ENCODE results near the gene NAGLU.

Gene NAGLU

DNA sequence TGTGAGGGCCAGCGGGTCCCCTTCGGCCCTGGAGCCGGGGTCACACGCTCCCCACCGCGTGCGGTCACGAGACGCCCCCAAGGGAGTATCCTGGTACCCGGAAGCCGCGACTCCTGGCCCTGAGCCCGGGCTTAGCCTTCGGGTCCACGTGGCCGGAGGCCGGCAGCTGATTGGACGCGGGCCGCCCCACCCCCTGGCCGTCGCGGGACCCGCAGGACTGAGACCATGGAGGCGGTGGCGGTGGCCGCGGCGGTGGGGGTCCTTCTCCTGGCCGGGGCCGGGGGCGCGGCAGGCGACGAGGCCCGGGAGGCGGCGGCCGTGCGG, at the start of gene NAGLU:
Gene NAGLU, plus strand, starts transcription at position 194 of the 324 bp plus-strand sequence. Its CDS starts 32 bp downstream, at position 226.
- peak; percentile 82 for DNase-seq

DNA sequence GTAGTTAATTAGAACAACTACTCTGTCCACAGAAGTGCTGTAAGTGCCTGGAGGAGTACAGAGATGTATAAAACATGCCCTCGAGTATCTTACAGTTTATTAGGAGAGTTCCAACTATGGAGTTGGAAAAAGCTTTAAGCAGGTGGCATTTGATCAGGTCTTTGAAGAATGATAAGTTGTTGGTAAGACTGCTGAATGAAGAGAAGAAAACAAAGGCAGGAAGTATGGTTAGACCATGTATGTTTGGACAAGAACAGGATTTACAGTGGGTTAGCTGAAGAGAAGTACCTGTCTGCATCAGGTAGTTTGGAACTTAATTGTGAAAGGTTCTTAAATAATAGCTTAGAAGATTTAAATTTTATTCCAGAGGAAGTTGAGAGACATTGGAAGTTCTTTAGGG, 48.0 kb upstream of the NAGLU start:
- no peak for DNase-seq

DNA sequence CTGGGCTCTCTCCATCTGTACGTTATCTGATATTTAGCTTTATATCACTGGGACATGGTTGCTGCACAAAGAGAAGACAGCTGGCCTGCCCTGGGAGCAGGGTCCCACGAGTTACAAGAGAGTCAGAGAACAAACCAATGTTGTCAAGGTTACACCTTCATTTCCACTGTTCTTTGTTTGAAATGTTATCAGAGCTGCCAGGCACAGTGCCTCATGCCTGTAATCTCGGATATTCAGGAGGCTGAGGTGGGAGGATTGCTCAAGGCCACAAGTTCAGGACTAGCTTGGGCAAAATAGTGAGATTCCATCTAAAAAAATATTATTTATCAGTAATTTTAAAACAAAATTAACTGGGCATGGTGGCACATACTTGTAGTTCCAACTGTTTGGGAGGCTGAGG, 42.7 kb upstream of the NAGLU start:
- DNase-seq = no peak

DNA sequence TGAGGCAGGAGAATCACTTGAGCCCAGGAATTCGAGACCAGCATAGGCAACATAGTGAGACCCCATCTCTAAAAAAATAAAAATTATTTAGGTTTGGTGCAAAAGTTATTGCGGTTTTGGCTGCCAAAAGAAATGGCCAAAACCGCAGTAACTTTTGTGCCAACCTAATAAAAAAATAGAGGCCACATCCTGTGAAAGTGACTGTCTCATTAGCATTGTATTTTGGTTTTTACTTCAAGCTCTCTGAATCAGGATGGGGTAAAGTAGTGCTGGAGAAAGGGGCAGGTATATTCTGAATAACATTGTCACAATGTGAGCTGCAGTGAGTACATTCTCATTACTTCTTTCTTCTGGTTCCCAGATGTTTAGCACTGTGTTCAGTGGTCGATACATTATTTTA, 41.4 kb upstream of the NAGLU start:
- DNase-seq = no peak

DNA sequence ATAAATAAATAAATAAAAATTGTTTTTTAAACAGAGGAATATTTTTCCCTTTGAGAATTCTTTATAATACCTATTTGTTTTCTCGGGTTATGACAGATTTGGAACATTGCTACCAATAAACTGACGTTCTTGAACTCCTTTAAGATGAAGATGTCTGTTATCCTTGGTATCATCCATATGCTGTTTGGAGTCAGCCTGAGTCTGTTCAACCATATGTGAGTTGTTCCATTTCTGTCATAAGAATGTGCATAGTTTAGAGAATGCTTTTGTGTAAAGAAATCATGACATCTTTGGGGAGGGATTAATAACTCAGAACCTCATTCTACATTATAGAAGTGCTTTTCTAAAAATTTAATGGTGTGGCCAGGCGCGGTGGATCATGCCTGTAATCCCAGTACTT, 37.2 kb upstream of the NAGLU start:
- DNase-seq = no peak

DNA sequence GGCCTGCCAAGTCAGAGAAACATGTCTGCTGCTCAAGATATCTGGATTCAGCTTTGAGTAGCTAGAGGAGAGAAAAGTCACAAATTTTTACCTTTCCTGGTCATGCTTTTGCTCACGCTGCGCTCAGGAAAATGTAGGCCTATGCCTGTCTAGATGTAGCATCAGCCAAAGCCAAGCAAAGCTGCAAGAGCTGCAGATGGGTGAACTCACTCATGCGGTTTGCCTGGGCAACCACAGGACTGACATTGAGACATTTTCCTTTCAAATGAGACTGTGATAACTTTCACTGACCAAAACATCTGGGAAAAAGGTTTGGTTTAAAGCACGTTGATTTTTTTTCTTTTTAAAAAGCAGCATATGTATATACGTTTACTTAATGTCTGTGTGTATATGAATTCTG, 34.0 kb upstream of the NAGLU start:
- DNase-seq = no peak

DNA sequence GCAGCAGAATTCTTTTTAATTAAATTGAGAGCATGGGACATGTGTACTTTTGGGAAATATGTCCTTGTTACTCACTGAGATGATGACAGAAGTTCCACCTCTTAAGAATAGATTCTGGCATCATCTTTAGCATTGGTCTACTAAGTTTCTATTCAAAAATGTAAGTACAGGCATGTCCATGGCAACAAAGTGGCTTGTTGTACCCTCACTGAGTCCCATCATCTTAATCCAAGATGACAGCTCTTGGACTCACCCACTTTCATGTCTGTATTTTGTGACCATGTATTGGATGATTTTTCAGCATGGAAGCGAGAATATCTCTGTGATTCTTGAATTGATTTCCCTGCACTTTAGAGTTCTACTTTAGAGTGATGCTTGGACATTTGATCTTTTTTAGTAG, 33.1 kb upstream of the NAGLU start:
- no peak for DNase-seq

DNA sequence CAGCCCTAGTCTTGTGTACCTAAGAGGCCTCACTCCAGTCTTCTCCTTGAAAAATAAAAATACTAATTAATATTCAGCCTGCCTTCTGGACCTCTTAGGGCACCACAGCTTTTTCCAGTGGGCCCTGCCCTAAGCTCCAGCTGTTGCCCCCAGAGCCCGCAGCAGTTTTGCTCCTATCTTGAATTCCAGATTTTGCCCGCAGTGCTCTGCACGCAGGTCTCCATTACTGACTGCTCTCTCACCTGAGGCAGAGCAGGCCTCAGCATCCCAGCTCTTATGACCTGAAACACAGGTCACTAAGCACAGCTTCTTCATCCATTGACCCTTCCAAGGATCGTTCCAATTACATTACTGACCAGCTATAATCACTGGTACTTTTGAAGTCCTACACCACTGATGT, 28.4 kb upstream of the NAGLU start:
- DNase-seq = no peak

DNA sequence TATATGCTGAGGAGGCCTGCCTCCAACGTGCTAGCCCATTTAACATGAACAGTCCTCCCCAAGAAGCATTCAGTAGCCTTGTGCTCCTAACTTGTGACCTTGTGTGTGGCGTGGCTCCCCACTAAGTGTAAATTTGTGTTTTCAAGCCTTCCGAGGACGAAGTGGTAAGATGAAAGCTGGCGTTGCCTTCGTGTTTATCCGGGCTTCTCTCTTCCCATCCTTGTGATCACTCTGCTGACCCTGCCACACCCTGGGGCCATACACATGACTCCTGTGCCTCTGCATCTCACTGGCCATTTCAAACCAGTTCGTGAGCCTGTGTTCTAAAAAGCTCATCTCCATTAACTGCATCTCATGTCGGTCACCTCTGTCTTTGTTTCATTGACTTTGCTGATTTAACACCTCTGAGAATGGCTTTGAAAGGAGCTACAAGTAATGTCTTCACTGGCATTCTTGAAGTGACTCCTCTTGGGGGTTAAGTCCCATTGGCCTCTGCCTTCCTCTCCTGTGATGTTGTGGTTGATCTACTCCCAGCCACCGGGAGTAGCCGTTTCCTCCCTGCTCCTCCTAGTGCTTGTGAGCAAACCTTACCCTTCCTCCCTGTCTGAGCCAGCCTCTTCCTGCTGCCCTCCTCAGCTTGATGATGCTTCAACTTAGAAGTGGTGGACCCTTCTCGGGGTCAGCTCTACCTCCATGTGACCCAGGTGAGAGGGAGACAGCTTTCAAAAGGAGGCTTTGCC, 27.4 kb upstream of the NAGLU start:
- no peak for DNase-seq

DNA sequence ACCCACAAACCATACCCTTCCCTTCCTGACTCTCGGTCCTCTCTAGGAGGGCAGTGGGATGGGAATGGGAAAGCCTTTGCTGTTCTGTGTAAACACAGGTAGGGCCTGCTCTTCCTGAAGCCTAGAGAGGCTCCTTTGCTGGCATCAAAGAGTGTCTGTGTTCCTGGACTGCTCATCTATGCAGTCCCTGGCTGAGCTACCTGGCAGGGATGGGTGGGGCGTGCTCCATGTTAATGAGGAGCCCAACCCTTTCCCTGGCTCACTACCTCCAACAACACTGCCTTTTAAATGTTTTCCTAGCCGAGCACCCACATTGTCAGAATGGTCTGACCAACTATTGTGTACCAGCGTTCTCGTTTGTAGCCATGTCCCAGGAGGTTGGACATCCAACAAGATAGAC, 26.6 kb upstream of the NAGLU start:
- DNase-seq = no peak

DNA sequence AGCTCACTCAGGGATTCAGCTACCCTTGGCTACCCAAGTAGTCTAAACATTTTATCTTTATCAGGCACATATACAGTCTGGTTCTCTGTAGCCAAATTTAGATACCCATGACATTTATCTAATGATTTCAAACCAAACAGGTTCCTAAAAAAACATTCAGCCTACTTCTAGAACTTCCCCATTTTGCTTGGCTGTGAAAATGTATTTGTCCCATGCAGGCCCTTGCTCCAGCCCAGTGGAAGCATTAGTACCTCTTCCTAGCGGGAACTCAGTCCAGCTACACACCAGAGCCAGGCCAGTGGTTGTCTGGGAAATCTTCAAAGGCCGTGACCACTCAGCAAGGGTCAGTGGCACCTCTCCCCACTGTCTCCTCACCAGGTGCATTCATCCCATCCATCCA, 26.2 kb upstream of the NAGLU start:
- no peak for DNase-seq

DNA sequence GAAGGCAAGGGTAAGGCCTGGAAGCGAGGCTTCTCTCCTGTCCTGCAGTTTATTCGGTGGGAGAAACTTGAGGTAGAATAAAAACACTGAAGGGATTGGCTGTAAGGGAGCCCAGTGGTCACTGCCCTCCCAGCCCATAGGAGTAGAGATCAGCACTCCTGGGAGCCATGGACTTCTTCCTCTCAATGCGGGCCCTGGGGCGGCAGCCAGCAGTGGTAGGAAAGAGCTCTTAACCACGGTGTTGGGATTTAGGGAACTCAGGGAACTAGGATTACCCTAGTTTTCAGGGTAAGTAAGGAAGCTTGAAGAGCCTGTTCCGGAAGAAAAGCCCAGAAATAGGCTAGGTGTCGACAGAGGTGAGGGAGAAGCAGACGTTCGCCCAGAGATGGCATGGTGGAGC, 23.8 kb upstream of the NAGLU start:
- no peak for DNase-seq

DNA sequence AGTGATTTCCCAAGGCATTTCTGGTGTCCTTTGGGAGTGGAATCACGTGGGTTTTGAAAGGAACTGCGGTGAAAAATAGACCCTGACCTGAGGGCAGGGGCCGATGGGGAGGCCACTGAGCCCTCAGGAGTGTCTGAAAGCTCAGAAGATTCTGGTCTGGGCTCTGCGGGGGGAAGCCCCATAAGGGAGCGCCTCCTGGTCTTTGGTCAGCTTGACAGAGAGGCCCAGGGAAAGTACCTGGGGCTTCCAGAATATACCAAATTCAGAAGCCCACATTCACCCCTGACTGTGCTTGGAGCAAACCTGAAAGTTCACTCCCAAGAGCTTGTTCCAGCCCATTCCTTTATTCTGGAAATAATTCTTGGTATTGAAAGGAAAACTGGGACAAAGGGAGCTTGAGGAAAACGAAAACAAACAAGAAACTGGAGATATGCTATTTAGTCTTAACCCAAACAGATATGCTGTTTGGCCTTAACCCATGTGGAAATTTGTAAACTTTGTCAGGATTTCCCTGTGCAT, 23.2 kb upstream of the NAGLU start:
- no peak for DNase-seq

DNA sequence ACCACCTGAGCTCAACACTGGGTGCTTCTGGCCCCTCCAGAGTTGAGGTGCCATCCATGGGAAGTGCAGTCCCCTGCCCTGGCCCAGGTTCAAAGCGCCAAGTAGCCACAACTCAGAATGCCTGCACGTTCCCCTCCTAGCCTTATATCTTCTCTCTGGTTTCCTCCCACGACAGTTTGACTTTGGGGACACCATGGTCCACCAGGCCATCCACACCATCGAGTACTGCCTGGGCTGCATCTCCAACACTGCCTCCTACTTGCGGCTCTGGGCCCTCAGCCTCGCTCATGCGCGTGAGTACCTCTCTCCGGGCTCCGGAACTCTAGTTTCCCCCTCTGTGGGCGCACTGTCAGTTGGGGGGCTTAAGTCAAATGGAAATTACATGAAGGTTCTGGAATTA, 22.4 kb upstream of the NAGLU start:
- no peak for DNase-seq

DNA sequence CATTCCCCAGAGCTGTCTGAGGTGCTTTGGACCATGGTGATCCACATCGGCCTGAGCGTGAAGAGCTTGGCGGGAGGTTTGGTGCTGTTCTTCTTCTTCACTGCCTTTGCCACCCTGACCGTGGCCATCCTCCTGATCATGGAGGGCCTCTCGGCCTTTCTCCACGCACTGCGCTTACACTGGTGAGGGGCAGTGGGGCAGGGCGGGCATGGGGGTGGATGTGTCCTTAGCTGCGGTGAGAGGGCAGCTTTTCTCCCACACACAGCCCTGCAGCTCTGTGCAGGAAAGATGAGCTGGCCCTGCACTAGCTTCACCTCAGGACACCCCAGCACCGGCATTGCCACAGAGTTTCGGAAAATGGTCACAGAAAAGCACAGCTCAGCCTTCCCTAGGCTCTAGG, 21.8 kb upstream of the NAGLU start:
- no peak for DNase-seq

DNA sequence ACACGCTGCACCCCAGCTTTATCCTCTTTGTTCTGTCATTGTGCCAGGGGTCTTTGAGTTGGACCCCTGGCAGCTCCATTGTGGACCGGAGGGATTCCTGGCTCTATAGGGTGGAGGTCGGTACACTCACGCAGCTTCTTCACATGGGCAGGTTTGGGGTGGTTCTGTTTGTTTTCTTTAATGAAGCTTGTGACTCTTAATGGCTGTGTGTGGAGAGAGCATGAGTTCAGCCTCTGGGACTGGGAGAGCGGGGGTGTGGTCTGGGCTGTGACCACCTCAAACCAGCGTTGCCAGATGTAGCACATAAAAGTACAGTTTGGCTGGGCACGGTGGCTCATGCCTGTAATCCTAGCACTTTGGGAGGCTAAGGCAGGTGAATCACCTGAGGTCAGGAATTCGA, 21.2 kb upstream of the NAGLU start:
- DNase-seq = no peak

DNA sequence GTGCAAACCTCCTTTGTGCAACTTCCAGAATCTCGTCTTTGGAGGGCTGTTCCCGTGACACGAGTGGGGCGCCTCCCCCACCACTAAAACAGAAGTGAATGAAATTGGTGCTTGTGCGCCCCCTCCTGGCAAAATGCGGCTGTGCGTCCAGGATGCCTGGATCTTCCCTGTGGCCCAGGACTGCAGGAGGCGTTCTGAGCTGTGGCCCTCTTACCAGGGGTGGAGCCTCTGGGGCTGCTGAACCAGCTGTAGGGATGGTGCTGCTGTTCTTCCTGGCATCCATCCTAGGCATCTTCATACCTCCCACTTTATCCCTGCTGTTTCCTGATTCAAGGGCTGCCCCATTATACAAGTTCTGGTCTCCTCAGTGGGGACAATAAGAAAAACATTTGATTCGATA, 18.5 kb upstream of the NAGLU start:
- peak; percentile 76 for DNase-seq

DNA sequence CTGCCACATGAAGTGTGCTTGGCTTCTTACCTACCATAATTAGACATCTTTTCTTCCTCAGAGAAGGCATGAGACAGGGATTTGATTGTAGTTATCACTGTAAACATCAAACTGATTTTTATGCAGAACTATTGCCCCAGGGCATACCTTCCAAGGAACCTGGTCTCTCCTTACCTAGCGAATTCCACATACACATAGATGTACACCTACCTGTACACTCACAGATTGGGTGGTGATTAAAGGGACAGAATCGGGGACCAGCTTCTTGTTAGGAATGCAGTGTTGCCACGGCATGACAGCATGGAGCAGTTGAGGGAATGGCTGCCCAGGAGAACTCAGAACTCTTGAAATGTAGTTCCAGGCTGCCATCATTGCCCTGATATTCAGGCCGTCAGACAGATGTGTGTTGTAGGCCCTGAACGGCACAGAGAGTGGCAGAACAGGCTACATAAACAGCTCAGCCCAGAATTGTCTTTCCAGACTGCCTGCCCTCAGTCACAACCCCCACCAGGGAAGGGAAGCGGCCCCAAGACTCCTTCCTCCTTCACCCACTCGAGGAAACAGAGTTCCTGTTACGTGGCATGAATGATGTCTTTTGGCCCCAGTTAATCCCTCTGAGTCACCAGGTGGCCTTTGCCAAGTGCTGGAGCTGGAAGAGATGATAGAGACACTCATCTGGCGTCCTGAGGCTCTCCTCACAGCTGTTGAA, 17.8 kb upstream of the NAGLU start:
- peak; percentile 43 for DNase-seq

DNA sequence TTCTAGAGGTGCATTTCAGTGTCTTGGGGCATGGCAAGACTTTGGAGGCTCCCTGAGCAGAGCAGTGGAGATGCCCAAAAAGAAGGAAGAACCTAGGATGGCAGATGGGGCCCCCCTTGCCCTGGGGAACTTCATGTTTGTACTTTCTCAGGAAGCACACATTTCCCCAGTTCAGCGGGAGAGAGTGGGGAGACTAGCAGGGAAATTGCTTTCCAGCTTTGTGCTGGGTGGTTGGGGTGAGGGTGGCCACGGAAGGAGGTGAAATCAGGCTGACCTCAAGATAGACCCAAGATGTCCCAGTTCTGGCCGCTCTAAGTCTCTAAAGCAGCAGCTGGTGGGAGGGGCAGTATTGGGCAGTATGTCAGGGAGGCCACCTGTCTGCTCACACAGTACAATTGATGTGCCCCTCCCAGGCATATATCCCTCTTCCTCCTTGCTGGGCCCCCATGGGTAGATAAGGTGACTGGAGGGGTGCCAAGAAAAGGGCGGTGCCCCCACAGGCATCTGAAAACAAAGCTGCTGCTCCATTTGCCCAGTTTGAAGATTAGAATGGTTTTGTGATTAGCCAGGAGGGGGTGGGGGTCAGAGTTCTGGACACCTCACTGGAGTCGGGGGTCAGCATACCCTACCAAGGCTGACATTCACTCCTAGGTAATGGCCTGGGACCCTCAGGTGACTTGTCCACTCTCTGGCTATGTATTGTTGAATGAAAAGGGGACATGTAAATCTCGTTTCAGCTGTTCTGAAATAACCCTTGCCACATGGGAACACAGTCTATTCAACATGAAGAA, 17.1 kb upstream of the NAGLU start:
- no peak for DNase-seq

DNA sequence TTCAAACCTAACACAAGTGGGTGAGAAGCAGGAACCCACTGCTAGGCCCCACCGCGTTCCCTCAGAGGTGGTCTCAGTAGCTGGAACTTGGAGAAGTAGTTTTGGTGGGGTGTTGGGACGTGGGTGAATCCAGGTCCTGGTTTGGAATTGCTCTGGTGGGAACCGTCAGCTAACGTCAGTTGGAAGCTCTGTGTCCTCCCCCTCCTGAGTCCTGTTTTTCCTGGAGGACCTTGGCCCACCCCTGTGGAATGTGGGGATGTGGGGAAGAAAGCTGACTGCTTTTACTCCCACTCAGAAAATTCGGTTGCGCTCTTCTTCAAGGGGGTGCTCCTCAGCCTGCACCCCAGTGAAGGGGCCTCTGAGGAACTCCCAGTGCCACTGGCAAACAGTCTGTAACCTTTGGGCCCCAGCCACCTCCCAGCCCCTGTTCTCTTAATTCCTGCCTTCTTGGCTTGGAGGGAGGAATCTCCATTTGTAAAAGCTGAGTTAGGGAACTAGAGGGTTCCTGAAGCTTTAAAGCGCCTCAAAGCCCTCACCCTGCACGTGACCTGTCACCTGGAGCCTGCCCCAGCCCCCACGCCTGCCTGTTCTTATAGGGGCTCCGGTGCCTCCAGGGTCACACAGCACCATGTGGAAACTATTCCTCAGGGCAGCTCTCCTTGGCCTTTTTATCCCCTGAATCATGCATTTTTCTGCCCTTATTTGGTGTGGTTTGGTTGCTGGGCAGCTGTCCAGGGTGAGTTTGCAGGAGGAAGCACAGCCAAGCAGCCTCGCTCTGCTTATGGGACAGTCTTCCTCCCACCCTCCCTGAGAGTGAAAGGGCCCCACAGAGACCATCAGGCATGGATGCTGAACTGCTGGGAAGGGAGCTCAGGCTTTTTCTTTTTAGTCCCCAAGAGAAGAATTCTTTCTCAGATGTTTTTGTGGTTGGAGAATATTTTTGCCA, 16.2 kb upstream of the NAGLU start:
- no peak for DNase-seq

DNA sequence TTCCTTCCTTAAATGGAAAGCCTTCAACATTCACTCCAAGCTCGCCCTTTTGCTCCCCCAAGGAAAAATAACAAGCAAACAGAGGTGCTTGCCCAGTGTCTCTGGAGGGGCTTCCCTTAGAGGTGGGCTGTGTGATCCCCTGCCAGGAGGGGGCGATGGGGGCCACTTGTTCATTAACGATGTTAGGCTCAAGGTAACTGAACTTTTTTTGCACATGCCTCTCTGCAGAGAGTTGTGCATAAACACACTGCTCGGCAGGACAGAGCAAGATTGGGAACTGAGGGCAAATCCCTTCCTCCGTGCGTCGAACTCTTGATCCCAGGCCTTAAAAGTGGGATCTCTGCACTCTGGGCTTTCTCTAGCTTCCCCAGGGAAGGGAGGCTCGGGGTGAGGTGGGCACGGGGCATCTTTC, 15.5 kb upstream of the NAGLU start:
- no peak for DNase-seq

DNA sequence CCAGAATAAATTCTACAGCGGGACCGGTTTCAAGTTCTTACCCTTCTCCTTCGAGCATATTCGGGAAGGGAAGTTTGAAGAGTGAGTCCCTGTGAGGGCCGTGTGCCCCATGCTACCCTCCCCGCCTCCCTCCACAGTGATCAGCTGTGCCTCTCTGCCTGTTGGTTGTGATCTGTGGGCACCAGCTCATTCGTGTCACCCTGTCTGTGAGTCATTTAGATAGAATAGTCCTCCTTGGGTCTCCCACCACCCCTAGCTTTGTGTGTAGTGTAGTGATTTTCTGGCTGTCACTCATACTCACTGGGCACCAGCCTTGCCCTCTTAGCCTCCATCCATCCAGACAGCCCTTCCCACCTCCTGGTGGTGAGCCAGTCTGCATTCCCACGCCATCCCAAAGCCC, 15.0 kb upstream of the NAGLU start:
- no peak for DNase-seq

Measured in CD4-positive, alpha-beta T cell treated with Interferon gamma for 1 hour (primary cell).